Measurements from ENCODE around the gene MAT2B.

Gene MAT2B

GRCh38 chr5:163552536-163552935 lies 47.1 kb downstream of the MAT2B start:
- no peak for DNase-seq (ENCODE audit: low spot score in 2 of 2)
- Mint-ChIP-seq H3K27me3 (peaks cover 7% of the 10 kb centered on the region), H3K4me3 (no peak overlapping the region), H3K36me3 (no peaks in the 10 kb centered on the region), H3K27ac (no peak overlapping the region), H3K4me1 (no peaks in the 10 kb centered on the region), H3K9me3 (peaks cover 2% of the 10 kb centered on the region)
- ATAC-seq (ENCODE audit: low read depth) = no peak

GRCh38 chr5:163561339-163561738 lies 55.9 kb downstream of the MAT2B start:
- Mint-ChIP-seq H3K4me3 (no peak overlapping the region), H3K36me3 (no peaks in the 10 kb centered on the region), H3K27ac (no peak overlapping the region), H3K27me3 (peaks cover 6% of the 10 kb centered on the region), H3K4me1 (peaks cover 6% of the 10 kb centered on the region), H3K9me3 (peaks cover 2% of the 10 kb centered on the region)
- ATAC-seq (ENCODE audit: low read depth) = no peak
- DNase-seq (ENCODE audit: low spot score in 2 of 2) = no peak

GRCh38 chr5:163562071-163562470 lies 56.7 kb downstream of the MAT2B start:
- Mint-ChIP-seq H3K27ac (no peak overlapping the region), H3K4me1 (peaks cover 9% of the 10 kb centered on the region), H3K4me3 (no peak overlapping the region), H3K36me3 (no peaks in the 10 kb centered on the region), H3K27me3 (peaks cover 4% of the 10 kb centered on the region), H3K9me3 (no peaks in the 10 kb centered on the region)
- ATAC-seq (ENCODE audit: low read depth) (no peak), DNase-seq (ENCODE audit: low spot score in 2 of 2) (no peak)

- no peaks in the 10 kb centered on the region for H3K36me3 Mint-ChIP-seq
- ATAC-seq (ENCODE audit: low read depth) (no peak), DNase-seq (ENCODE audit: low spot score in 2 of 2) (no peak)
- peaks cover 11% of the 10 kb centered on the region for H3K27me3 Mint-ChIP-seq
- no peak overlapping the region for H3K4me3 Mint-ChIP-seq
- no peak overlapping the region for H3K27ac Mint-ChIP-seq
- peaks cover 11% of the 10 kb centered on the region for H3K4me1 Mint-ChIP-seq
- no peaks in the 10 kb centered on the region for H3K9me3 Mint-ChIP-seq
Observed at GRCh38 chr5:163563112-163563511, 57.7 kb downstream of the MAT2B start.

GRCh38 chr5:163563880-163564279 lies 58.5 kb downstream of the MAT2B start:
- H3K4me3 Mint-ChIP-seq = no peak overlapping the region
- H3K36me3 Mint-ChIP-seq = no peaks in the 10 kb centered on the region
- H3K4me1 Mint-ChIP-seq = peaks cover 11% of the 10 kb centered on the region
- H3K27me3 Mint-ChIP-seq = peaks cover 13% of the 10 kb centered on the region
- DNase-seq (ENCODE audit: low spot score in 2 of 2) = no peak
- no peak for ATAC-seq (ENCODE audit: low read depth)
- H3K9me3 Mint-ChIP-seq = no peaks in the 10 kb centered on the region
- H3K27ac Mint-ChIP-seq = no peak overlapping the region

GRCh38 chr5:163564321-163564938 lies 59.0 kb downstream of the MAT2B start:
- DNase-seq (ENCODE audit: low spot score in 2 of 2) = peak; percentile 65 to 70
- Mint-ChIP-seq H3K36me3 (no peaks in the 10 kb centered on the region), H3K4me3 (no peak overlapping the region), H3K27me3 (peaks cover 13% of the 10 kb centered on the region), H3K4me1 (peaks cover 11% of the 10 kb centered on the region), H3K27ac (no peak overlapping the region), H3K9me3 (no peaks in the 10 kb centered on the region)
- peak; percentile 28 for ATAC-seq (ENCODE audit: low read depth)

- Mint-ChIP-seq H3K27me3 (peaks cover 13% of the 10 kb centered on the region), H3K36me3 (no peaks in the 10 kb centered on the region), H3K9me3 (no peaks in the 10 kb centered on the region), H3K4me3 (peak overlapping the region; percentile 72), H3K27ac (no peak overlapping the region), H3K4me1 (peaks cover 11% of the 10 kb centered on the region)
- no peak for DNase-seq (ENCODE audit: low spot score in 2 of 2)
- no peak for ATAC-seq (ENCODE audit: low read depth)
Observed at GRCh38 chr5:163565492-163565891, 60.1 kb downstream of the MAT2B start.

- no peaks in the 10 kb centered on the region for H3K9me3 Mint-ChIP-seq
- H3K27ac Mint-ChIP-seq = no peak overlapping the region
- peaks cover 13% of the 10 kb centered on the region for H3K27me3 Mint-ChIP-seq
- H3K36me3 Mint-ChIP-seq = no peaks in the 10 kb centered on the region
- ATAC-seq (ENCODE audit: low read depth) (peak; percentile 85), DNase-seq (ENCODE audit: low spot score in 2 of 2) (peak; percentile 17 to 35)
- H3K4me3 Mint-ChIP-seq = peak overlapping the region; percentile 72
- peaks cover 11% of the 10 kb centered on the region for H3K4me1 Mint-ChIP-seq
Observed at GRCh38 chr5:163565931-163566608, 60.7 kb downstream of the MAT2B start.

GRCh38 chr5:163566678-163567077 lies 61.3 kb downstream of the MAT2B start:
- peaks cover 11% of the 10 kb centered on the region for H3K4me1 Mint-ChIP-seq
- DNase-seq (ENCODE audit: low spot score in 2 of 2) (no peak), ATAC-seq (ENCODE audit: low read depth) (no peak)
- no peaks in the 10 kb centered on the region for H3K36me3 Mint-ChIP-seq
- peaks cover 13% of the 10 kb centered on the region for H3K27me3 Mint-ChIP-seq
- H3K4me3 Mint-ChIP-seq = no peak overlapping the region
- H3K27ac Mint-ChIP-seq = peak overlapping the region; percentile 6
- H3K9me3 Mint-ChIP-seq = no peaks in the 10 kb centered on the region

- Mint-ChIP-seq H3K9me3 (no peaks in the 10 kb centered on the region), H3K4me3 (no peak overlapping the region), H3K27me3 (peaks cover 10% of the 10 kb centered on the region), H3K36me3 (no peaks in the 10 kb centered on the region), H3K27ac (no peak overlapping the region), H3K4me1 (peaks cover 11% of the 10 kb centered on the region)
- ATAC-seq (ENCODE audit: low read depth) (no peak), DNase-seq (ENCODE audit: low spot score in 2 of 2) (no peak)
Observed at GRCh38 chr5:163567811-163568210, 62.4 kb downstream of the MAT2B start.
